SK-N-SH treated with all-trans-retinoic acid at 6 μM for 48 hours (cell line): ENCODE results near the gene NFKBIB.

Source experiments
- BACH2 ChIP-seq: fragments of 250-450 bp; sonication (Bioruptor Pico); IDR thresholded peaks from 2 replicates; pipeline ENCODE4 v1.9.0; 2021; ENCODE audit warnings: mild to moderate bottlenecking, borderline replicate concordance
- ESRRG ChIP-seq: fragments of 250-450 bp; sonication (Bioruptor Pico); IDR thresholded peaks from 2 replicates; pipeline ENCODE4 v1.6.1; 2021; ENCODE audit warnings: mild to moderate bottlenecking
- POU6F1 ChIP-seq: fragments of 250-450 bp; sonication (Bioruptor Pico); IDR thresholded peaks from 2 replicates; pipeline ENCODE4 v1.8.0; 2021; ENCODE audit warnings: low read depth, mild to moderate bottlenecking, moderate library complexity, borderline replicate concordance
- PPARA ChIP-seq: fragments of 250-450 bp; sonication (Bioruptor Pico); IDR thresholded peaks from 2 replicates; pipeline ENCODE4 v1.5.0; 2020; ENCODE audit warnings: mild to moderate bottlenecking, borderline replicate concordance
- ZC3H10 ChIP-seq: fragments of 250-450 bp; sonication (Bioruptor Pico); IDR thresholded peaks from 2 replicates; pipeline ENCODE4 v1.5.1; 2021; ENCODE audit warnings: mild to moderate bottlenecking, moderate library complexity
- ZFP3 ChIP-seq: fragments of 250-450 bp; sonication (Bioruptor Pico); IDR thresholded peaks from 2 replicates; pipeline ENCODE4 v1.5.0; 2020; ENCODE audit warnings: mild to moderate bottlenecking, moderate library complexity
- ZFP30 ChIP-seq: fragments of 450-650 bp; formaldehyde crosslinking; IDR thresholded peaks from 2 replicates; pipeline ENCODE4 v1.5.0; 2022; ENCODE audit warnings: mild to moderate bottlenecking, moderate library complexity
- ZNF8 ChIP-seq: fragments of 450-650 bp; formaldehyde crosslinking; IDR thresholded peaks from 2 replicates; pipeline ENCODE4 v1.5.0; 2020; ENCODE audit warnings: mild to moderate bottlenecking, moderate library complexity
- TF ChIP-seq, protein P1 (sequence below): fragments of 250-450 bp; sonication (Bioruptor Pico); IDR thresholded peaks from 2 replicates; pipeline ENCODE4 v1.8.0; 2020; ENCODE audit warnings: mild to moderate bottlenecking, moderate library complexity, borderline replicate concordance
- TF ChIP-seq, protein P2 (sequence below): fragments of 250-450 bp; sonication (Bioruptor Pico); IDR thresholded peaks from 2 replicates; pipeline ENCODE4 v1.5.1; 2020; ENCODE audit warnings: low read depth, mild to moderate bottlenecking, moderate library complexity
- TF ChIP-seq, protein P3 (sequence below): fragments of 250-450 bp; sonication (Bioruptor Pico); IDR thresholded peaks from 2 replicates; pipeline ENCODE4 v1.5.0; 2020; ENCODE audit warnings: mild to moderate bottlenecking, moderate library complexity

DNA sequence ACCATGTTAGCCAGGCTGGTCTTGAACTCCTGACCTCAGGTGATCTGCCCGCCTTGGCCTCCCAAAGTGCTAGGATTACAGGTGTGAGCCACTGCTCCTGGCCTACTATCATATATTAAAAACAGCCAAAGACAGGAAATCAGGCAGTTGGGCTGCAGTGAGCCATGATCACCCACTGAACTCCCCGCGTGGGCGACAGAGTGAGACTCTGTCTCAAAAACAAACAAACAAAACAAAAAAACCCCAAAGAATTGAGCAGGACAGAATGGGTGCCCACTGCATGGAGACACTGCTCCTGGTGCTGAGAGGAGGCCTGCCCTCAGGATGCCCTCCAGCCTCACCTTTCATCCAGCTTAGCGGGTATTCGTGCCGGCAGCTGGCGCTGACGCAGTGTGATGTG is 16.5 kb upstream of the NFKBIB start:
- no peak for TF ChIP-seq POU6F1 (CRISPR knock-in tag)
- TF ChIP-seq, protein P1, sequence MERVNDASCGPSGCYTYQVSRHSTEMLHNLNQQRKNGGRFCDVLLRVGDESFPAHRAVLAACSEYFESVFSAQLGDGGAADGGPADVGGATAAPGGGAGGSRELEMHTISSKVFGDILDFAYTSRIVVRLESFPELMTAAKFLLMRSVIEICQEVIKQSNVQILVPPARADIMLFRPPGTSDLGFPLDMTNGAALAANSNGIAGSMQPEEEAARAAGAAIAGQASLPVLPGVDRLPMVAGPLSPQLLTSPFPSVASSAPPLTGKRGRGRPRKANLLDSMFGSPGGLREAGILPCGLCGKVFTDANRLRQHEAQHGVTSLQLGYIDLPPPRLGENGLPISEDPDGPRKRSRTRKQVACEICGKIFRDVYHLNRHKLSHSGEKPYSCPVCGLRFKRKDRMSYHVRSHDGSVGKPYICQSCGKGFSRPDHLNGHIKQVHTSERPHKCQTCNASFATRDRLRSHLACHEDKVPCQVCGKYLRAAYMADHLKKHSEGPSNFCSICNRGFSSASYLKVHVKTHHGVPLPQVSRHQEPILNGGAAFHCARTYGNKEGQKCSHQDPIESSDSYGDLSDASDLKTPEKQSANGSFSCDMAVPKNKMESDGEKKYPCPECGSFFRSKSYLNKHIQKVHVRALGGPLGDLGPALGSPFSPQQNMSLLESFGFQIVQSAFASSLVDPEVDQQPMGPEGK (CRISPR knock-in tag) = no peak
- TF ChIP-seq ZFP3 (CRISPR knock-in tag) = no peak
- TF ChIP-seq ESRRG (CRISPR knock-in tag) = no peak
- TF ChIP-seq ZC3H10 = no peak
- TF ChIP-seq, protein P2, sequence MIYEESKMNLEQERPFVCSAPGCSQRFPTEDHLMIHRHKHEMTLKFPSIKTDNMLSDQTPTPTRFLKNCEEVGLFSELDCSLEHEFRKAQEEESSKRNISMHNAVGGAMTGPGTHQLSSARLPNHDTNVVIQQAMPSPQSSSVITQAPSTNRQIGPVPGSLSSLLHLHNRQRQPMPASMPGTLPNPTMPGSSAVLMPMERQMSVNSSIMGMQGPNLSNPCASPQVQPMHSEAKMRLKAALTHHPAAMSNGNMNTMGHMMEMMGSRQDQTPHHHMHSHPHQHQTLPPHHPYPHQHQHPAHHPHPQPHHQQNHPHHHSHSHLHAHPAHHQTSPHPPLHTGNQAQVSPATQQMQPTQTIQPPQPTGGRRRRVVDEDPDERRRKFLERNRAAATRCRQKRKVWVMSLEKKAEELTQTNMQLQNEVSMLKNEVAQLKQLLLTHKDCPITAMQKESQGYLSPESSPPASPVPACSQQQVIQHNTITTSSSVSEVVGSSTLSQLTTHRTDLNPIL (CRISPR knock-in tag) = no peak
- TF ChIP-seq ZNF8 (CRISPR knock-in tag) = no peak
- TF ChIP-seq ZFP30 (CRISPR knock-in tag) = no peak
- no peak for TF ChIP-seq PPARA
- TF ChIP-seq, protein P3, sequence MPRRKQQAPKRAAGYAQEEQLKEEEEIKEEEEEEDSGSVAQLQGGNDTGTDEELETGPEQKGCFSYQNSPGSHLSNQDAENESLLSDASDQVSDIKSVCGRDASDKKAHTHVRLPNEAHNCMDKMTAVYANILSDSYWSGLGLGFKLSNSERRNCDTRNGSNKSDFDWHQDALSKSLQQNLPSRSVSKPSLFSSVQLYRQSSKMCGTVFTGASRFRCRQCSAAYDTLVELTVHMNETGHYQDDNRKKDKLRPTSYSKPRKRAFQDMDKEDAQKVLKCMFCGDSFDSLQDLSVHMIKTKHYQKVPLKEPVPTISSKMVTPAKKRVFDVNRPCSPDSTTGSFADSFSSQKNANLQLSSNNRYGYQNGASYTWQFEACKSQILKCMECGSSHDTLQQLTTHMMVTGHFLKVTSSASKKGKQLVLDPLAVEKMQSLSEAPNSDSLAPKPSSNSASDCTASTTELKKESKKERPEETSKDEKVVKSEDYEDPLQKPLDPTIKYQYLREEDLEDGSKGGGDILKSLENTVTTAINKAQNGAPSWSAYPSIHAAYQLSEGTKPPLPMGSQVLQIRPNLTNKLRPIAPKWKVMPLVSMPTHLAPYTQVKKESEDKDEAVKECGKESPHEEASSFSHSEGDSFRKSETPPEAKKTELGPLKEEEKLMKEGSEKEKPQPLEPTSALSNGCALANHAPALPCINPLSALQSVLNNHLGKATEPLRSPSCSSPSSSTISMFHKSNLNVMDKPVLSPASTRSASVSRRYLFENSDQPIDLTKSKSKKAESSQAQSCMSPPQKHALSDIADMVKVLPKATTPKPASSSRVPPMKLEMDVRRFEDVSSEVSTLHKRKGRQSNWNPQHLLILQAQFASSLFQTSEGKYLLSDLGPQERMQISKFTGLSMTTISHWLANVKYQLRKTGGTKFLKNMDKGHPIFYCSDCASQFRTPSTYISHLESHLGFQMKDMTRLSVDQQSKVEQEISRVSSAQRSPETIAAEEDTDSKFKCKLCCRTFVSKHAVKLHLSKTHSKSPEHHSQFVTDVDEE = no peak
- no peak for TF ChIP-seq BACH2 (CRISPR knock-in tag)
